GM19043 (cell line): ENCODE measurements around the gene RBMS3.
A peak's percentile ranks its signal among the peaks of the same experiment; 100 is the strongest.
"Not testable (repeated sequence)": the region's sequence is repeated elsewhere in the genome, so short reads cannot be mapped to it uniquely, and the experiment has no call there.

Source experiments
- ATAC-seq: cut with Tn5 transposase; IDR thresholded peaks from one replicate; pipeline ENCODE4 v1.9.1; 2021; ENCODE audit warnings: low read depth; ENCODE audit not compliant: unreplicated experiment

RBMS3 gene

GRCh38 chr3:29649815-29650547 is 369.1 kb downstream of the RBMS3 start:
- peak; percentile 95 for ATAC-seq

GRCh38 chr3:29653680-29654079 is 372.8 kb downstream of the RBMS3 start:
- ATAC-seq: no peak

GRCh38 chr3:29655015-29655747 is 374.3 kb downstream of the RBMS3 start:
- no peak for ATAC-seq

GRCh38 chr3:29665688-29666087 is 384.8 kb downstream of the RBMS3 start:
- ATAC-seq: no peak

- ATAC-seq: no peak
Observed at GRCh38 chr3:29668233-29668632, 387.4 kb downstream of the RBMS3 start.

- ATAC-seq: no peak
Observed at GRCh38 chr3:29668728-29669127, 387.9 kb downstream of the RBMS3 start.

- ATAC-seq: not testable (repeated sequence)
Observed at GRCh38 chr3:29670476-29670875, 389.6 kb downstream of the RBMS3 start.

GRCh38 chr3:29677421-29677820 is 396.6 kb downstream of the RBMS3 start:
- no peak for ATAC-seq

- no peak for ATAC-seq
Observed at GRCh38 chr3:29679944-29680343, 399.1 kb downstream of the RBMS3 start.

- ATAC-seq: peak; percentile 41
Observed at GRCh38 chr3:29683018-29683993, 402.4 kb downstream of the RBMS3 start.

- peak; percentile 92 for ATAC-seq
Observed at GRCh38 chr3:29686889-29687592, 406.2 kb downstream of the RBMS3 start.

GRCh38 chr3:29690686-29691353 is 409.9 kb downstream of the RBMS3 start:
- no peak for ATAC-seq

- ATAC-seq: no peak
Observed at GRCh38 chr3:29693863-29694262, 413.0 kb downstream of the RBMS3 start.

- no peak for ATAC-seq
Observed at GRCh38 chr3:29694331-29694730, 413.5 kb downstream of the RBMS3 start.

- no peak for ATAC-seq
Observed at GRCh38 chr3:29694783-29695182, 413.9 kb downstream of the RBMS3 start.

GRCh38 chr3:29695201-29695600 is 414.3 kb downstream of the RBMS3 start:
- ATAC-seq: no peak

- no peak for ATAC-seq
Observed at GRCh38 chr3:29695643-29696198, 414.9 kb downstream of the RBMS3 start.

GRCh38 chr3:29696311-29696710 is 415.4 kb downstream of the RBMS3 start:
- no peak for ATAC-seq

- ATAC-seq: no peak
Observed at GRCh38 chr3:29697989-29698388, 417.1 kb downstream of the RBMS3 start.
